NB4 (cell line): Measurements from ENCODE around the gene SLC16A1.

Experiments
- POLR2A ChIP-seq: IDR thresholded peaks from 2 replicates; pipeline ENCODE4 v1.6.1; 2011; ENCODE audit warnings: mild to moderate bottlenecking; ENCODE audit not compliant: insufficient read length; ENCODE audit errors: extremely low read depth
- TF ChIP-seq, protein P1 (sequence below): IDR thresholded peaks from one replicate; pipeline ENCODE4 v1.5.1; 2012; ENCODE audit warnings: low read depth, low read length
- TF ChIP-seq, protein P2 (sequence below): IDR thresholded peaks from 2 replicates; pipeline ENCODE4 v1.6.1; 2011; ENCODE audit warnings: low read depth, low read length

DNA sequence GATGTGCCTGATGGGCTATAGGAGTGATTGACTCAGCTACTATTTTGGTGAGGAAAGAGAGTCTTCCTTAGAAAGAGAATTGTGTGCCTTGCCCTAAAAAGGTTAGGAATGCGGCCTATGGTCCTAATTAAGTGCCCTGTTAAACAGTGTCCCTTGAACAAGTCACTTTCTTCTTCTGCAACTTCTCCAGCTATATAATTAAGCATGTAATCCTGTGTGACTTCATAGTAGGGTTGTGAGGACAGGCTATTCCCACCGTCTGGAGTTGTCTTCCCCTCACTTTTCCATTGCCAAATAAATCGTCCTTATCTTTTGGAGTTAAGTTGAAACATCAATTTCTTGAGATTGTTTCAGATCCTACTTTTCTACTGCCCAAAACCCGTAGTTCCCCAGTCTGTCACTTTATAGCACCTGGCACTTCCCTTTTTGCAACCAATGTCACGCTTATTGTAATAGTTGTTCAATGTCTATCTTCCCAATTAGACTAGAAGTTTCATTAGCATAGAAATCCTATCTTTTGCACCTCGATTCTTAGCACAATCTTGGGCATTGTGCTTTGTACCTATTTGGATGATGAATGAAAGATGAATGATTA is 27.6 kb upstream of the SLC16A1 start:
- TF ChIP-seq, protein P1, sequence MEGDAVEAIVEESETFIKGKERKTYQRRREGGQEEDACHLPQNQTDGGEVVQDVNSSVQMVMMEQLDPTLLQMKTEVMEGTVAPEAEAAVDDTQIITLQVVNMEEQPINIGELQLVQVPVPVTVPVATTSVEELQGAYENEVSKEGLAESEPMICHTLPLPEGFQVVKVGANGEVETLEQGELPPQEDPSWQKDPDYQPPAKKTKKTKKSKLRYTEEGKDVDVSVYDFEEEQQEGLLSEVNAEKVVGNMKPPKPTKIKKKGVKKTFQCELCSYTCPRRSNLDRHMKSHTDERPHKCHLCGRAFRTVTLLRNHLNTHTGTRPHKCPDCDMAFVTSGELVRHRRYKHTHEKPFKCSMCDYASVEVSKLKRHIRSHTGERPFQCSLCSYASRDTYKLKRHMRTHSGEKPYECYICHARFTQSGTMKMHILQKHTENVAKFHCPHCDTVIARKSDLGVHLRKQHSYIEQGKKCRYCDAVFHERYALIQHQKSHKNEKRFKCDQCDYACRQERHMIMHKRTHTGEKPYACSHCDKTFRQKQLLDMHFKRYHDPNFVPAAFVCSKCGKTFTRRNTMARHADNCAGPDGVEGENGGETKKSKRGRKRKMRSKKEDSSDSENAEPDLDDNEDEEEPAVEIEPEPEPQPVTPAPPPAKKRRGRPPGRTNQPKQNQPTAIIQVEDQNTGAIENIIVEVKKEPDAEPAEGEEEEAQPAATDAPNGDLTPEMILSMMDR: no peak
- TF ChIP-seq POLR2A: no peak
- TF ChIP-seq, protein P2, sequence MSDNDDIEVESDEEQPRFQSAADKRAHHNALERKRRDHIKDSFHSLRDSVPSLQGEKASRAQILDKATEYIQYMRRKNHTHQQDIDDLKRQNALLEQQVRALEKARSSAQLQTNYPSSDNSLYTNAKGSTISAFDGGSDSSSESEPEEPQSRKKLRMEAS: no peak
